ENCODE results near the gene PCDHAC1.

Gene PCDHAC1

GRCh38 chr5:140966293-140967225, 40.5 kb downstream of the PCDHAC1 start, which contains the start of gene PCDHAC2:
PCDHAC2 (plus strand) TSS chr5:140966476; CDS start chr5:140966767, 291 bp downstream.
- DNase-seq (ENCODE audit: low spot score): peak; percentile 20

- no peak for DNase-seq (ENCODE audit: low spot score)
Observed at GRCh38 chr5:140967226-140967893, 41.3 kb downstream of the PCDHAC1 start.

GRCh38 chr5:140969880-140970279, 43.8 kb downstream of the PCDHAC1 start:
- DNase-seq (ENCODE audit: low spot score): no peak

GRCh38 chr5:140973550-140973949, 47.5 kb downstream of the PCDHAC1 start:
- no peak for DNase-seq (ENCODE audit: low spot score)

GRCh38 chr5:140977003-140977402, 50.9 kb downstream of the PCDHAC1 start:
- DNase-seq (ENCODE audit: low spot score): no peak

GRCh38 chr5:140978260-140978659, 52.2 kb downstream of the PCDHAC1 start:
- no peak for DNase-seq (ENCODE audit: low spot score)

- no peak for DNase-seq (ENCODE audit: low spot score)
Observed at GRCh38 chr5:140978983-140979382, 52.9 kb downstream of the PCDHAC1 start.
